GM12873 (cell line): ENCODE data around the gene SLCO3A1.

Experiments
- CTCF ChIP-seq: IDR thresholded peaks from 2 replicates; pipeline ENCODE4 v1.5.1; 2012; ENCODE audit warnings: low read depth, mild to moderate bottlenecking, moderate library complexity, low read length, control low read depth; ENCODE audit not compliant: insufficient read depth; ENCODE audit errors: missing control alignments

The SLCO3A1 gene

DNA sequence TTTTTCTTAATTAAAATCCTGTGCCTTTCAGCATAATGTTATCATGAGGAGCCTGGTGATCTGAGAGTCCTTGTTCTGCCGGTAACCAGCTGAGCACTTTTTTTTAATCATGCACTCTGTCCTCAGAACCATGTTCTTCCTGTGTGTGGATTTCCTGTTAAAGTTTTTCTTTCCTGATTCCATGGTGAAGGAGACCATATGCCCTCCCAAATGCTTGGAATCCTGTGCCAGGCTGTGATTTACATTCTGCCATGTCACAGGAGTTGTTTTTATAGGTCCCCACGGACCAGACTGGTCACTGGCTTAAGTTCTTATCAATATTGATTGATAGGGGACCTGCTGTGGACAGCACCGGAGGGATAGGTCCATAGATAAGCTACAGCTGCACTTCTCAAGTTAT lies 257.8 kb downstream of the SLCO3A1 start:
- TF ChIP-seq CTCF: no peak

DNA sequence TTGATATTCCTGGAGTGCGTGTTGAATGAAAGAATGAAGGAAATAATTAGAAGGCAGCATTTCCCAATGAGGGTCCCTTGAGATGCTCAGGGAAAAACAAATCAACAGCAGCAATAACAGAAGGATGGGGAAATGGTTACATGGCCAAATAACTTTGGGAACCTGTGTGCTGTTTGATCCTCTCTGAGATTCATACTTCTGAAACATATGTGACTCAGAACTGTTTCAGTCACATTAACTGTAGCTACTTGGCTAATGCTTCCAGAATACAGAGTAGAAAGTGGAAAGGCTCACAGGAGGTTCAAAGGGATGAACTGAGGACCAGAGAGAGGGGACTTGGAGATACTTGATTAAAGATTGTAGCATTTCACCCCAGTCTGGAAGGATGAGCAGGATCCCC lies 258.2 kb downstream of the SLCO3A1 start:
- no peak for TF ChIP-seq CTCF

DNA sequence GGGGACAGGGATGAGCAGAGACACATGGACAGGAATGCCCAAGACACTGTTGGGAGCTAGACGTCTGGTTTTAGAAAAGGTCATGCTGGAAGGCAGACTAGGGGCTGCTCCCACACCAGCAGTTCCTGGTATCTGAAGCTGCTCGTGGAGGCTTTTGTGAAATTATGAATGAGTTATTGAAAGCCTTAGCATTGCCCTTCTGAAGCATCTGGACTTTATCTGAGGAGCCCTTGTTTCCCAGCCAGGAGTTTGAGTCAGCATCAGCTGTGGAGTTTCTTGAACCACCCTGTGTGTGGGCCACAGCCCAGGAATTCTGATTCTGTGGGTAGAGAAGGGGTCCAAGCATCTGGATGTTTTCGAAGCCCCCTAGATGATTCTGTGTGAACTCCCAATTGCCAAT lies 258.7 kb downstream of the SLCO3A1 start:
- no peak for TF ChIP-seq CTCF

- TF ChIP-seq CTCF: no peak
These were observed 259.2 kb downstream of the SLCO3A1 start for GRCh38 chr15:92112711-92113110.

GRCh38 chr15:92113832-92114231 lies 260.3 kb downstream of the SLCO3A1 start:
- TF ChIP-seq CTCF: no peak

- no peak for TF ChIP-seq CTCF
These were observed 262.3 kb downstream of the SLCO3A1 start for GRCh38 chr15:92115834-92116233.

DNA sequence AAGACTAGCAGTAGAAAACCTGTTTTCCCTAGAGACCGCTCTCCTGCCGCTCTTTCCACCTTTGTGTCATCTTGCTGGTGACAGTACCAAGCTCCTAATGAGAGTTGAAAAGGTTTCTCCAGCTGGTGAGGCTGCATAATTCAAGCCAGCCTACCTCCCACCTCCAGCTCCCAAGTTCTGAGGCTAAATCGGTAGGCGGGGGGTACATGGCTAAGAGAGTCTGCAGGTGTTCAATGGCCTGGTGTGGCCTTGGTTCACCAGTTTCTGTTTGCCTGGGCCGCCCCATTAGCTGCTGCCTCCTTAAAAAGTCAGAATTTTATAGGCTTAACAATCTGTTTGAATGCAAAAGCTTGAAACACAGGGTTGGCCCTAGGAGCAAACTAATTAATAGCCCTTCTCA lies 262.8 kb downstream of the SLCO3A1 start:
- TF ChIP-seq CTCF: no peak
